GM19328 (cell line): Measurements from ENCODE around the gene ZNF208.
"Not testable (repeated sequence)": the region's sequence is repeated elsewhere in the genome, so short reads cannot be mapped to it uniquely, and the experiment has no call there.

Experiments used
- ATAC-seq: cut with Tn5 transposase; IDR thresholded peaks from one replicate; pipeline ENCODE4 v1.9.1; 2021; ENCODE audit warnings: mild to moderate bottlenecking, moderate library complexity; ENCODE audit not compliant: unreplicated experiment

ZNF208 gene

GRCh38 chr19:22010437-22011143 lies at the start of gene ZNF208:
Gene ZNF208 (minus strand): TSS chr19:22010943. CDS start chr19:22010794, 149 bp downstream.
- not testable (repeated sequence) for ATAC-seq

DNA sequence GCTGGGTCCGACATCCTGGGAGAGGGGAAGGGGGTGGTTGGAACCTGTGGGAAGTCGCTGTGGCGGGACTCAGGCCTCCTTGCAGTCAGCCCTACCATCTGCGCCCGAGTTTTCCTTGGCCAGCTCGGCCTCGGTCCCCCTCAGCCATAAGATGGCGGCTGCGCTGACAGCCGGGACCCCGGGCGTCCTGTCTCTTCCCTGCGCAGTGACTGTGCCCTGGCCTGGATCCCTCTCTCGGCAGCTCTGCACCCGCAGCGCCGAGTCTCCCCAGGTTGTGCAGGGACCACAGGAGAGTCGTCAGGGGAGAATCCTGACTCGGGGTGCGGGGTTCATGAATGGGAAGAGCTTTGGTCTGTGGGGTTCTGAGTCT lies 41.9 kb upstream of the ZNF208 start:
- ATAC-seq = no peak

DNA sequence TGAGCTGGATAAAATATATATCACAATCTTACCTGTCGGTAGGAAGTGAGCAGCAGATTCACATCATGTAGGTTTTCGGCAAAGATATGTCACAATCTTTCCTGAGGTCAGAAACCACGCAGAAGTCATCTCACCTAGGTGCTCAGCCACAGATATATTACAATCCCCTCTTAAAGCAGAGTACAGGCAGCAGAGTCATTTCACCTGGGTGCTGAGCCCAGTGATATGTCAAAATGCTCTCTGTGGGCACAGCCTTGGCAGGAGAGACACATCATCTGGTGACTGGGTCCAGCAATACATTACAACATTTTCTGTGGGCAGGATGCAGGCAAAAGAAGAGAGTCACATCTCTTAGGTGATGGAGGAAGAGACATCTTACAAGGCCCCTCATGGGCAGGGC lies 30.4 kb upstream of the ZNF208 start:
- not testable (repeated sequence) for ATAC-seq

GRCh38 chr19:22030680-22031079 lies 19.9 kb upstream of the ZNF208 start:
- ATAC-seq = no peak

GRCh38 chr19:22026687-22027086 lies 15.9 kb upstream of the ZNF208 start:
- ATAC-seq = no peak

DNA sequence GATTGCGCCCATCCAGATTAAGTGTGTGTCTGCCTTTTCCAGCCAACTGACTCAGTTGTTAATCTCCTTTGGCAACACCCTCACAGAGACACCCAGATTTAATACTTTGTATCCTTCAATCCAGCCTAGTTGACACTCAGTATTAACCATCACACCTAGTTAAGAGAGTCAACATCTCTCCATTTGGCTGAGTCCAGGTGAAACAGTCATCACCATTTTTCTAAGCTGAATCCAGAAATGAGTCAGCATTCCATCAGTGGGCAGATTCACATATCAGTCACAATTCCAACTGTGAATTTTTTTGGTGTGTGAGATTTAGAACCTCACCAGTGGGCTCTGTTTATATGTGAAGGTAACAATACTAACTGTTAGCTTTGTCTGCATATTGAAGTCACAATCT lies 14.8 kb upstream of the ZNF208 start:
- ATAC-seq = not testable (repeated sequence)

- no peak for ATAC-seq
Observed at GRCh38 chr19:21970466-21970865, 40.3 kb downstream of the ZNF208 start.

GRCh38 chr19:21947775-21948174 lies 63.0 kb downstream of the ZNF208 start:
- no peak for ATAC-seq

- no peak for ATAC-seq
Observed at GRCh38 chr19:21940684-21941083, 70.1 kb downstream of the ZNF208 start.

- ATAC-seq = no peak
Observed at GRCh38 chr19:21934593-21934992, 76.2 kb downstream of the ZNF208 start.

GRCh38 chr19:21934131-21934530 lies 76.6 kb downstream of the ZNF208 start:
- ATAC-seq = no peak

- ATAC-seq = no peak
Observed at GRCh38 chr19:21922276-21922675, 88.5 kb downstream of the ZNF208 start.

DNA sequence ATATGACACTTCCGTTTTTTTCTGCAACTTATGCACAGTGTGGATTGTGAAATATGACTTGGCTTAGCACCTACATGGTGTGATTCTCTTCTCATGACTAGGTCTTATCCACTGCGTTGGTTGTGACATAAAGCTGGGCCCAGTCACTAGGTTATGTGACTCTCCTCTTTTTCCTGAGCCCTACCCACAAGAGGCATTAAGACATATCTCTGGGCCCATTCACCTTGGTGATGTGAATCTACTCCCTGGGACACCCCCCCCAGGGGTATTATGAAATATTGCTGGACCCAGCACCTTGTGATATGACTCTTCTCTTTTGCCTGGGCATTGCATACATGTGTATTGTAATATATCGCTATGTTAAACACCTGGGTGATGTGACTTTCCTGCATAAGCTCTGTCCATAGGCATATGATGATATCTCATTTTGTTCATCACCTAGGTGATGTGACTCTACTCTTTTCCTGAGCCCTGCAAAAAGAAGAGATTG lies 89.0 kb downstream of the ZNF208 start:
- no peak for ATAC-seq

DNA sequence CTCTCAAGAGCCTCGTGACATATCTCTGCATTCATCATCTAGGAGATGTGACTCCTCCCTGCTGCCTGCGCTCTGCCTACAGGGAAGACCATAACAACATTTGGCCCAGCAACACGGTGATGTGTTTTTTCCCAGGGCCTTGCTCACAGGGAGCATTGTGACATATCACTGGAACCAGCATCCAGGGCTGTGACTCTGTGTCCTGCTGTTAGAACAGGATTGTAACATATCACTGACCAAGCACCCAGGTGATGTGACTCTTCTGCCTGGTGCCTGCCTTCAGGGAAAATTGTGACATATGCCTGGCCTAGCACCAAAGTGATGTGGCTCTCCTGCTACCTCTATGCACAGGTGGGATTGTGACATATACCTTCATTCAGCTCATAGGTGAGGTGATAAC lies 95.3 kb downstream of the ZNF208 start:
- ATAC-seq = no peak

- ATAC-seq = no peak
Observed at GRCh38 chr19:21912654-21913053, 98.1 kb downstream of the ZNF208 start.

- no peak for ATAC-seq
Observed at GRCh38 chr19:21910318-21910717, 100.4 kb downstream of the ZNF208 start.

DNA sequence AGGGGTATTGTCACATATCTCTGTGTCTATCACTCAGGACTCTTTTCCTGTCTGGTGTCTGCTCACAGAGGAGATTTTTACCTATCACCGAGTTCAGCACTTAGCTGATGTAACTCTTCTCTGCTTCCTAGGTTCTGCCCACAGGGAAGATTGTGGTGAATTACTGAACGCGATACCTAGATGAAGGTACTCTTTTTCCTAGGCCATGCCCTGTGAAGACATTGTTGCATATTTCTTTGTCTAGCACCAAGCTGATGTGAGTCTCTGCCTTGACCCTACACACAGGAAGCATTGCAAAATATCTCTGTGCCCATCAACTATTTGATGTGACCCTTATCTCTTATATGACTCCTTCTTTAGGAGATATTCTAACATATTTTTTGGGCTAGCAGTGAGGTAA lies 102.7 kb downstream of the ZNF208 start:
- no peak for ATAC-seq

DNA sequence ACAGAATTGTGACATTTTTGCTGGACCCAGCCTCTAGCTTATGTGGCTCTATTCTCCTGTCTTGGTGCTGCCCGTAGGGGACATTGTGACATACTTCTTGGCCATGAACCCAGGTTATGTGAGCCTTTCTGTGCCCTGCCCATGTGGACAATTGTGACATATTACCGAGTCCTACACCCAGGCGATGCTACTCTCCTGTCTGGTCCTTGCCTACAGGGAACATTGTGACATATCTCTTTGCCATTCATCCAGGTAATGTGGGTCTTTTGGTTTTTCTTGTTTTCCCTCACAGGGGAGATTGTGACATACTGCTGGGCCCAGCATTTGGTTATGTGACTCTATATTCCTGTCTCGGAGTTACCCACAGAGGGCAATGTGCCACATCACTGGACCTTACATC lies 103.2 kb downstream of the ZNF208 start:
- ATAC-seq = no peak

GRCh38 chr19:21902571-21902970 lies 108.2 kb downstream of the ZNF208 start:
- no peak for ATAC-seq

DNA sequence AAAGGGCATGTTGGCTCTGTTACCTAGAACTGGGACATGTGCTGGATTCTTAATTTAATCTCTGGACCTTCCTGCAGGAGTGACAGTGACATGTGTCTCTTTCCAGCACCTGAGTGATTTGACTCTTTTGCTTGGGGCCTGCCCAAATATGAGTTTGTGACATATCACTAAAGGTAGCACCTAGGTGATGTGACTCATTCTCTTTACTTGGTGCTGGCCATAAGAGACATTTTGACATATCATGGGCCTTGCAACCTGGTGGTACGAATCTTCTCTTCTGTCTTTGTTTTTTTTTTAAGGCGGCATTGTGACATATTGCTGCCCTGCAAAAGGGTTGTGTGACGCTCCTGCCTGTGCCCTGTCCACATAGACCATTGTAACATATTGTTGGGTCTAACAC lies 108.9 kb downstream of the ZNF208 start:
- ATAC-seq = no peak

- ATAC-seq = no peak
Observed at GRCh38 chr19:21900401-21900800, 110.3 kb downstream of the ZNF208 start.

GRCh38 chr19:21891086-21891485 lies 119.7 kb downstream of the ZNF208 start:
- ATAC-seq = no peak

DNA sequence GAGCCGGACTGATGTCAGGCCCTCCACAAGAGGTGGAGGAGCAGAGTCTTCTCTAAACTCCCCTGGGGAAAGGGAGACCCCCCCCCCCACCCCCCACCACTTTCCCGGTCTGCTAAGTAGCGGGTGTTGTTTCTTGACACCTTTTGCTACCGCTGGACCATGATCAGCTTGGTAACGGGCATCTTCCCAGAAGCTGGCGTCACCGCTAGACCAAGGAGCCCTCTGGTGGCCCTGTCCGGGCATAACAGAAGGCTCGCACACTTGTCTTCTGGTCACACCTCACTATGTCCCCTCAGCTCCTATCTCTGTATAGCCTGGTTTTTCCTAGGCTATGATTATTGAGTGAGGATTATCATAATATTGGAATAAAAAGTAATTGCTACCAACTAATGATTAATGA lies 120.7 kb downstream of the ZNF208 start:
- not testable (repeated sequence) for ATAC-seq
